ENCODE data around the gene CTRL. TPM values are rescaled to one million over a fixed set of nuclear protein-coding genes. Genes with fewer than 3 reads are reported as not detected.

CTRL gene
- polyA plus RNA-seq, 1 donor, result 3.1 TPM

- no peak for DNase-seq
Measured at GRCh38 chr16:67886387-67886786, 45.3 kb downstream of the CTRL start.

DNA sequence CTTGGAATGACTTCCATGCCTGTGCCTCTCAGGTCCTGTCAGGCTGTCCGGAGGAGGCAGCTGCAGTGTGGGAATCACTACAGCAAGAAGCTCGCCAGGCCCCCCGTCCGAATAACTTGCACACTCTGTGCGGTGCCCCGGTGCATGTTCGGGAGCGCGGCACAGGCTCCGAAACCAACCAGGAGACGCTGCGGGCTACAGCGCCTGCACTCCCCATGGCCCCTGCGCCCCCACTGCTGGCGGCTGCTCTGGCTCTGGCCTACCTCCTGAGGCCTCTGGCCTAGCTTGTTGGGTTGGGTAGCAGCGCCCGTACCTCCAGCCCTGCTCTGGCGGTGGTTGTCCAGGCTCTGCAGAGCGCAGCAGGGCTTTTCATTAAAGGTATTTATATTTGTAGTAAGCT lies 45.7 kb downstream of the CTRL start:
- DNase-seq, result no peak

DNA sequence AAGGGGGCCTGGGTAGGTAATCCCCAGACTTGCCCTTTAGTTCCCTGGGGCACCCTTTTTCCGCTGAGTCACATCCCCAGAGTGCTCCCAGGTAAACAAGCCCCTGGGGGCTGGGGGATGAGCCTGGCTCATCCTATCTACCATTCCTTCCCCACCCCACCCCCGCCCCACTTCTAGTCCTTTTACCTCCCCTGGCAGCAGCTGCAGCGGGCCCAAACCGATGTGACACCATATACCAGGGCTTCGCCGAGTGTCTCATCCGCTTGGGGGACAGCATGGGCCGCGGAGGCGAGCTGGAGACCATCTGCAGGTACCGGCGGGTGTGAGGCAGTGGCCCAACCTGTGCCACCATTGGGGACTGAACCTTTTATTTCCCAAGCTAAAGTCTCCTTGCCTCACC lies 46.1 kb downstream of the CTRL start:
- no peak for DNase-seq

DNA sequence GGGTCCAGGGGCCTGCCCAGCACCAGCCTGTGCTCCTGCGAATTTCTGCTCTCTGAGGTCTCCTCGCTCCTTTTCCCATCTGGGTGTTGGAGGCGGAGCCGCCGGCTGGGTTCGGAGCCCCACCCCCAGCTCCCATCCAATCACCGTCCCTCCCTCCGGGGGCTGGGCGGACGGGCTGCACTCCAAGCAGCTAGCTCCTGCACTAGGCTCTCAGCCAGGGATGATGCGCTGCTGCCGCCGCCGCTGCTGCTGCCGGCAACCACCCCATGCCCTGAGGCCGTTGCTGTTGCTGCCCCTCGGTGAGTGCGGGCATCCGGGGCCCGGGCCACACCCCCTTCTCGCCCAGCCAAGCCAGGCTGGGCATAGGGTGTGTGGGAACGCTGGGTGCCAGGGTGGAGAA lies 47.0 kb downstream of the CTRL start, which contains the start of gene NRN1L:
Gene NRN1L (plus strand): TSS at position 202 of the 400 bp plus-strand sequence. CDS start 19 bp downstream, at position 221.
- peak; percentile 89 for DNase-seq

- no peak for DNase-seq
Measured at GRCh38 chr16:67883872-67884261, 47.8 kb downstream of the CTRL start.

GRCh38 chr16:67883146-67883871 lies 48.4 kb downstream of the CTRL start:
- DNase-seq, result no peak

- peak; percentile 62 for DNase-seq
Measured at GRCh38 chr16:67882374-67883145, 49.1 kb downstream of the CTRL start.

DNA sequence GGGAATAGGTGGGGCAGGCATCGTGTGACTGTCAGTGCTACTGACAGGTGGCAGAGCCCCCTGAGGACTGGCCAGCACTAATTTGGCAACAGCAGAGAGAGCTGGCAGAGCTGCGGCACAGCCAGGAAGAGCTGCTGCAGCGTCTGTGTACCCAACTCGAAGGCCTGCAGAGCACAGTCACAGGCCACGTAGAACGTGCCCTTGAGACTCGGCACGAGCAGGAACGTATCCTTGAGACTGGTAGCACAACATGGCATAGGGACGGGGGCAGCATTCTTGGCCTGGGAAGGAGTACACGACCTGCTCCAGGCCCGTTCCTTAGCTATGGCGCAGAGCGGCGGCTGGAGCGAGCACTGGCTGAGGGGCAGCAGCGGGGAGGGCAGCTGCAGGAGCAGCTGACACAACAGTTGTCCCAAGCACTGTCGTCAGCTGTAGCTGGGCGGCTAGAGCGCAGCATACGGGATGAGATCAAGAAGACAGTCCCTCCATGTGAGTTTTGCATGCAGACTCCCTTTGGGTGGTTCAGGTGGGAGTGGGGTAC lies 50.0 kb downstream of the CTRL start:
- DNase-seq, result no peak

GRCh38 chr16:67880584-67880983 lies 51.1 kb downstream of the CTRL start:
- DNase-seq, result no peak

DNA sequence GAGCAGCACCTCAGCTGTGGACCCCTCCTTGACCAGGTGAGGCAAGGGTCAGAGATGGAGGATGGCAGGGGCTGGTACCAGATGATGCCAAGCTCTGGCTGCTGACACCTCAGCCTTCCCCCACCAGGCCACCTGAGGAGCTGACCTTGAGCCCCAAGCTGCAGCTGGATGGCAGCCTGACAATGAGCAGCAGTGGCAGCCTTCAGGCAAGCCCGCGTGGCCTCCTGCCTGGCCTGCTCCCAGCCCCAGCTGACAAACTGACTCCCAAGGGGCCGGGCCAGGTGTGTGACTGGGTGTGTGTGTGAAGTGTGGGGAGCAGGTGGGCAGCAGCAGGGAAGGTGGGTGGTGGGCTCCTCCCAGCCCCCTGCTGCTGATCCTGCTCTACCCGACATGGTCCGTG lies 51.7 kb downstream of the CTRL start:
- DNase-seq, result no peak

Other genes with a start within 250 kb of the CTRL start
- gene GFOD2, start 212.5 kb downstream of the CTRL start, polyA plus RNA-seq (ENCODE audit: insufficient read length), result 15.8 TPM
- gene RANBP10, start 125.3 kb downstream of the CTRL start, polyA plus RNA-seq (ENCODE audit: insufficient read length), result 28.8 TPM
- gene TSNAXIP1, start 125.0 kb downstream of the CTRL start, polyA plus RNA-seq (ENCODE audit: insufficient read length), result 2.0 TPM
- 27.0 TPM for gene THAP11, start 89.5 kb downstream of the CTRL start, polyA plus RNA-seq (ENCODE audit: insufficient read length)
- gene NUTF2, start 84.9 kb downstream of the CTRL start, polyA plus RNA-seq (ENCODE audit: insufficient read length), result 127 TPM
- 36.6 TPM for gene CENPT, start 84.2 kb downstream of the CTRL start, polyA plus RNA-seq (ENCODE audit: insufficient read length)
- gene EDC4, start 58.8 kb downstream of the CTRL start, polyA plus RNA-seq (ENCODE audit: insufficient read length), result 126 TPM
- gene NRN1L, start 47.0 kb downstream of the CTRL start, polyA plus RNA-seq (ENCODE audit: insufficient read length), result 1.6 TPM
- 23.0 TPM for gene PSKH1, start 38.6 kb downstream of the CTRL start, polyA plus RNA-seq (ENCODE audit: insufficient read length)
- 33.5 TPM for gene PSMB10, start 5.0 kb upstream of the CTRL start, polyA plus RNA-seq (ENCODE audit: insufficient read length)
- 24.4 TPM for gene LCAT, start 12.3 kb upstream of the CTRL start, polyA plus RNA-seq (ENCODE audit: insufficient read length)
- 45.9 TPM for gene SLC12A4, start 36.8 kb upstream of the CTRL start, polyA plus RNA-seq (ENCODE audit: insufficient read length)
- gene DPEP3, start 48.6 kb upstream of the CTRL start, polyA plus RNA-seq (ENCODE audit: insufficient read length), result 0.09 TPM
- gene DPEP2, start 67.6 kb upstream of the CTRL start, polyA plus RNA-seq (ENCODE audit: insufficient read length), result 2.3 TPM
- gene DPEP2NB, start 84.0 kb upstream of the CTRL start, polyA plus RNA-seq (ENCODE audit: insufficient read length), result not detected
- gene DDX28, start 91.4 kb upstream of the CTRL start, polyA plus RNA-seq (ENCODE audit: insufficient read length), result 4.9 TPM
- gene DUS2, start 91.4 kb upstream of the CTRL start, polyA plus RNA-seq (ENCODE audit: insufficient read length), result 8.7 TPM
- 30.2 TPM for gene NFATC3, start 153.5 kb upstream of the CTRL start, polyA plus RNA-seq (ENCODE audit: insufficient read length)